ENCODE results near the gene DLG1.

The DLG1 gene

DNA sequence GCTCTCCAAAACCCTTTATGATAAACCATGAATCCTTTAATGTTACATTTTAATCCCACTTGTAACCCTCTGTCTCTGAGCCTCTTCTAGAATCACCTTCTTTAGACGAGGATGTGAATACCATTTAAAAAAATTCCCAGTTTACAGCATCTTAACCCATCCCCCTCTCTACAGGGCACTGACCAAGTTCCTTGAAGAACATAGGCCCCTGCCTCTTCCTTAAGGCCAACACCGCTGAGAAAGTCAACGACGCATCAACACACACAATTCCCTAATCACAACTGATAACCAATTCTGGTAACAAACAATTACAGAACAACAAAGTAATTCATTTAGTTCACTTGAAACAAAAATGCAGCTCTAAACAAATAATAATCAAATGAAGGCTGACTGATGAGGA is 130.3 kb downstream of the DLG1 start:
- no peak for DNase-seq

- no peak for DNase-seq
These were observed 130.9 kb downstream of the DLG1 start for GRCh38 chr3:197167549-197167948.

DNA sequence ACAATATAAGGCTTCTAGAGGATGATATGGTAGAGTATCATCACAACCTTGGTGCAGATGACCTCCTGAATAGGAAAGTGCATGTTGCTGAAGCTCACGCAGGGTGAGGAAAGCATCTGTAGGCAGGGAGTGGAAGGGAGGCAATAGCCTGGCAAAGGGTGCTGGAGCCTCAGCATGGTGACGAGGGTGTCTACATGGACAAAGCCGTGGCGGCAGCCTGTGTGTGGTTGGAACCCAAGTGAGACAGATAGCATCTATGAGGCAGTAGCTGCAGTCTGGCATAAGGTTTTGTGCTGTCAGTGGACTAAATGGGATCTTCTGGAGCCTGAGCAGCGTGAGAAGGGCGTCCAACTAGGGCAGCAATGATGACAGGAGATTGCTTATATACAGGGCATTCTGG is 132.5 kb downstream of the DLG1 start:
- no peak for DNase-seq

DNA sequence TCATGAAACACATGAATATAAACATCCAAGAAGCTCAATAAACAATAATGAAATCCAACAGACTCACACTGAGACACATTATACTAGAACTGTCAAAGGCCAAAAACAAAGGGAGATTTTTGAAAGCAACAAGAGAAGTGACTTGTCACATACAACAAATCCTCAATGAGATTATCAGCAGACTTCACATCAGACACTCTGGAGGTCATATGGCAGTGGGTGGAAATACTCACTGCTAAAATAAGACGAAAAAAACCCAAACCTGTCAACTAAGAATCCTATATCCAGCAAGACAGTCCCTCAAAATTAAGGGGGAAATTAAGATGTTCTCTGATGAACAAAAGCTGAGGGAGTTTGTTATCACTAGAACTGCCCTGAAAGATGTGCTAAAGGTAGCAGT is 143.4 kb downstream of the DLG1 start:
- no peak for DNase-seq

DNA sequence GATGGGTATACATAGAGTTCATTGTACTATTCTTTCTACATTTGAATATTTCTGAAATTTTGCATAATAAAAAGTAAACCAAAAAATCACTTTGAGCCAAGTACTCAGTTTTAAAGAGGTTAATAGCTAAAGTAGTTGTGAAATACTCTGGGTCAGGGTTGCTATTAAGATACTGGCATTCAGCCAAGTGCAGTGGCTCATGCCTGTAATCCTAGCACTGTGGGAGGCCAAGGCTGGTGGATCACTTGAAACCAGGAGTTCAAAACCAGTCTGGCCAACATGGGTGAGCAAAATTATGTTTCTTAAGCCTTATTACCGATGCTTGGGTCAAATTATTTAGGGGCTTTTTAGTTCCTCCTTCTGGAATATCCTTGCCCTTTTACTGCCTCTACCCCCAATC is 146.8 kb downstream of the DLG1 start:
- DNase-seq = no peak

DNA sequence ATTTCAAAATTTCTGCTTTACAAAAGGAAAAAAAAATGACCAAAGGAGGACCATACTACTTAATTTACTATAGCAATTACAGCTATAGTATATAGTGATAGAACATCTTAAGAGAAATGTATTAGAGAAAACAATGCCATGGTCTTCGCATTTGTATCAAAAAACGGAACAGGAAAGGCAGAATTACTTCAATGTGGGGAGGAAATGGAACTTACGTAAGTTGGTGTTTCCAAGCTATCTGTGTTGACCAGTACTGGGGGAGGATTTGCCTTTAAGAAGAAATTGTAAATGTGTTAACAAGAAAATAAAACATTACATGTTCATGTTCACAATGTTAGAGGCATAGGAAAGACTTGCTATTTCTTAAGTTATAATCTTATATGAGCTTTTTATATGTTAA is 148.9 kb downstream of the DLG1 start:
- DNase-seq = no peak

- DNase-seq = no peak
These were observed 154.2 kb downstream of the DLG1 start for GRCh38 chr3:197144188-197144587.

GRCh38 chr3:197139586-197139985 is 158.8 kb downstream of the DLG1 start:
- DNase-seq = no peak

DNA sequence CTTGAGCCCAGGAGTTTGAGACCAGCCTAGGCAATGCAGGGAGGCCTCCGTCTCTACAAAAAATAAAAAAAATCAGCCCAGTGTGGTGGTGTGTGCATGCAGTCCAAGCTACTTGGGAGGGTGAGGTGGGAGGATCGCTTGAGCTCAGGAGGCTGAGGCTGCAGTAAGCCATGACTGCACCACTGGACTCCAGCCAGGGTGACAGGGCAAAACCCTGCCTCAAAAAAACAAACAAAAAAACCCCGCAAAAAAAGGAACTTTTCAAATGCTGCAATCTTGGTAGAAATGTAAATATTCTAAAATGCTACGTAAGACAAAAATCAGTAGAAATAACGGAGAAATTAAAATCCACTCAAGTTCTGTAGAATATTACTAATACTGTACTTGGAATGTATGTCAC is 160.7 kb downstream of the DLG1 start:
- DNase-seq = no peak

DNA sequence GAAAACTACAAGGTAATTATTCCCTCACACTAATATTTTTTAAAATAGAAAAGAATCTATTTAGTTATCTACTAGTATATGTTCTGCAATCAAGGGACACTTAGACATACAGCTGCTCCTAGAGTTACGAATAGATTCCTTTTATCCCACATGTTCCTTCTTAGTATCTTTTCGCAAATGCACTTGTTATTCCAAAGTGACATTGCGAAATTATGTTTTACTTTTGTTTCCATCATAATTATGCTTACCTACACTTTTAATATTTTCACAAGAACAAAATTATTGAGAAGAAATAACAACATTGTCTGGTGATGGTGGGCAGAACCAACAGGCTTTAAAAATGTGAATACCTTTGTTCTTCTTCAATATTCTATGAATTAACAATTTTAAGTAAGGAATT is 161.7 kb downstream of the DLG1 start:
- DNase-seq = no peak

DNA sequence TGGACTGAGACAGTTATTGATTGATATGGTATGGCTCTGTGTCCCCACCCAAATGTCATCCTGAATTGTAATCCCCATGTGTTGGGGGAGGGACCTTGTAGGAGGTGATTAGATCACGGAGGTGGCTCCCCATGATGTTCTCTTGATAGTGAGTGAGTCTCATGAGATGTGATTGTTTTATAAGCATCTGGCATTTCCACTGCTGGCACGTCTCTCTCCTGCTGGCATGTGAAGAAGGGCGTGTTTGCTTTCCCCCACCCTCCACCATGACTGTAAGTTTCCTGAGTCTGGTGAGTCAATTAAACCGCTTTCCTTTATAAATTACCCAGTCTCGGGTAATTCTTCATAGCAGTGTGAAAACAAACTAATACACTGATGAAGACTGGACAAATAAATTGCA is 163.2 kb downstream of the DLG1 start:
- DNase-seq = no peak

GRCh38 chr3:197132916-197133530 is 165.4 kb downstream of the DLG1 start:
- DNase-seq = no peak

- DNase-seq = no peak
These were observed 172.8 kb downstream of the DLG1 start for GRCh38 chr3:197125636-197126035.

- DNase-seq = no peak
These were observed 173.7 kb downstream of the DLG1 start for GRCh38 chr3:197124713-197125112.

GRCh38 chr3:197122394-197122793 is 176.0 kb downstream of the DLG1 start:
- DNase-seq = no peak

DNA sequence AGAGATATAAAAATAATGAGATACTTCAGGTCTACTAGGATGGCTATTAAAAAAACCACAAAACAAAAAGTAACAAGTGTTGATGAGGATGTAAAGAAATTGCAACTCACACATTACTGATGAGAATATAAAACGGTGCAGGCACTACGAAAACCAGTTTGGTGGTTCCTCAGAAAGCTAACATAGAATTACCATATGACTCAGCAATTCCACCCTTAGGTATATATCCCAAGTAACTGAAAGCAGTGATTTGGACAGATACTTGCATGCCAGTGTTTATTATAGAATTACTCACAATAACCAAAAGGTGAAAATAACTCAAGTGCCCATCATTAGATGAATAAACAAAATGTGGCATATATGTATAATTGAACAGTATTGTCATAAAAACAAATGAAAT is 181.3 kb downstream of the DLG1 start:
- no peak for DNase-seq

DNA sequence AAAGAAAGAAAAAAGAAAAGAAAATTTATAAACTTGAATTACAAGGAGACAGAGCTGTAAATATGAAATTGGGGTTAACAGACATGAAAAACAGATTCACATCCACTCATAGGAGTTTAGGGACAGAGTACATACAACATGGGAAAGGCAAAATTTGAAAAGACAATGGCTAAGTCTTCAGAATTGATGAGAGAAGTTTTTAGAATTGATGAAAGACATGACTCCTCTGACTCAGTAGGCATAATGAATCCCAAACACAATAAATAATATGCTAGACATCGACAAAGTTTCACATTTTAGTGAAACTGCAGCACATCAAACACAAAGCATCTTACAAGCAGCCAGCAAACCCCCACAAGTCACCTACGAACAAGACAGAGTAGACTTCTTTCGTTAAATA is 184.4 kb downstream of the DLG1 start:
- DNase-seq = no peak

- DNase-seq = no peak
These were observed 186.7 kb downstream of the DLG1 start for GRCh38 chr3:197111685-197112084.

DNA sequence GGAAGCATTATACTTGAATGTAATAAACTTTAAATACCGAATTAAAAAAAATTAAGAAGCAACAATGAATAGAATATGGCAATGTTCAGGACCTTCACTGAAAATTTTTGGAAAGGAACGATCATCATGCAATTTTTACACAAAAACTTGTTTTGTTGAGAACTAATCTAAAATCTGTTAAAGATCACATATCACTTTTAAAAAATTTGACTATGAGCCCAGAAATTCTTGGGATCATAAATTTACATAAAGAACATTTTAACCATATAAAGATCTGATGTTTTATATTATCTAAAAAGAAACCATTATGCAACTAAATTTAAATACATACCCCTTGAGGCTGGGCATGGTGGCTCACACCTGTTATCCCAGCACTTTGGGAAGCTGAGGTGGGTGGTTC is 192.6 kb downstream of the DLG1 start:
- no peak for DNase-seq

GRCh38 chr3:197104738-197105137 is 193.7 kb downstream of the DLG1 start:
- DNase-seq = no peak

DNA sequence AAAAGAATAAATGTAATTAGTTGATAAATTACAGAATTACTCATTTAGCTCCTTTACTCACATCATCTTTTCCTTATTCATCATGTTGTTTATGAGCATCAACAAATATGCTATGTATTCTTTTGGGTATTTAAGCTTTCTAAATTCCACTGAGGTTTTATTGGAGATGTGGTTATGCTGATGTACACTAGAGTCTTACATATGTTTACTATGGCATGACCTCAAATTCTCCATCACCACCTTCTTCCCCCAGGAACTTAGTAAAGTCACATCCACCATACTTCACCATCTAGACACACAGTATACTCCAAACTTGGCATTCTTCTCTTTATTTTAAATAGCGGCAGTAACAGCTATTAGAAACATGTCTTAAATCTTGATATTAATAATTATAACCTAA is 194.6 kb downstream of the DLG1 start:
- DNase-seq = no peak

GRCh38 chr3:197093871-197094270 is 204.5 kb downstream of the DLG1 start:
- DNase-seq = no peak

GRCh38 chr3:197088370-197088769 is 210.0 kb downstream of the DLG1 start:
- DNase-seq = no peak

DNA sequence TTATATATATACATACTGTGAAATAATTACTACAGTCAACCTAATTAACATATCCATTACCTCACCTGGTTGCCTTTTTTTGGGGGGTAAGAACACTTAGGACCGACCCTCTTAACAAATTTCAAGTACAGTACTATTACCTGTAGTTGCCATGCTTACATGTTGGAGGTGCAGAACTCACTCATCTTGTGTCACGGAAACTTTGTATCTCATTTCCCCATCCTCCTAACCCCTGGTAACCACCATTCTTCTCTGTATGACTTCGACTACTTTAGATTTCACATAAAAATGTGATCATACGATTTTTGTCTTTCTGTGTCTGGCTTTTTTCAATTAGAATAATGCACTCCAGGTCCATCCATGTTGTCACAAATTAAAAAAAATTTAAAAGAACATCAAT is 213.3 kb downstream of the DLG1 start:
- no peak for DNase-seq

DNA sequence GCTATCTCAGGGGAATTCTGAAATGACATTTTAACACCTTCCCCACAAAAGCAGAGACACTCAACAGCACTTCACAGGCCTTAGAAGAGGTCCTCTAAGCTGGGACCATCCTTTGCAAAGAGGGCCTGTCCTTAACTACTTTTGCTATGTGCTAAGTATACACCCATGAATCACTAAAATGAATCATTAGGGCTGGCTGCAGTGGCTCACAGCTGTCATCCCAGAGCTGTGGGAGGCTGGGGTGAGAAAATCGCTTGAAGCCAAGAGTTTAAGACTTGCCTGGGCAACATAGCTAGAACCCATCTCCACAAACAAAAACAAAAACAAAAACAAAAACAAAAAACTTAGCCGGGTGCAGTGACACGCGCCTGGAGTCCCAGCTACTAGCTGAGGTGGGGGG is 214.9 kb downstream of the DLG1 start:
- DNase-seq = no peak

DNA sequence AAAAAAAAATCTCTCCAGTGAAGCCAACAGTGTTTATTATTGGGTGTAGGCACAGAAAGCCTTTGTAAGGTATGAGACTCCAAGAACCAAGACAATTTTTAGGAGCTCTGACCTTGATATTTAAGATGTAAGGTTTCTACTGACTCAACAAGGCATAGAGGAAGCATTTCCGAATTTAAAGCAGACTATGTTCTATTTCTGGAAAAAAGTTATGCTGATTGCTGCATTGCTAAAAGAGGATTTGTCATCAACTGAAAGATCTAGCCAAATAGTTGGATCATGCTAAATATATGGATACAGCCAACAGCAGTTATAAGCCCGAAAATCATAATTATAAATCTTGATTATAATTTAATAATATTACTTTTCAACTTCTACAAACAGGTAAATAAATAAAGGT is 215.5 kb downstream of the DLG1 start:
- DNase-seq = no peak

Measured in NCI-H748 treated with DMSO at 0.1 percent for 48 hours (cell line).